HG03060 (cell line): ENCODE measurements around the gene EID2.

Source experiments
- ATAC-seq: cut with Tn5 transposase; IDR thresholded peaks from one replicate; pipeline ENCODE4 v1.9.1; 2021; ENCODE audit warnings: low read depth, moderate number of reproducible peaks; ENCODE audit not compliant: unreplicated experiment

The EID2 gene

DNA sequence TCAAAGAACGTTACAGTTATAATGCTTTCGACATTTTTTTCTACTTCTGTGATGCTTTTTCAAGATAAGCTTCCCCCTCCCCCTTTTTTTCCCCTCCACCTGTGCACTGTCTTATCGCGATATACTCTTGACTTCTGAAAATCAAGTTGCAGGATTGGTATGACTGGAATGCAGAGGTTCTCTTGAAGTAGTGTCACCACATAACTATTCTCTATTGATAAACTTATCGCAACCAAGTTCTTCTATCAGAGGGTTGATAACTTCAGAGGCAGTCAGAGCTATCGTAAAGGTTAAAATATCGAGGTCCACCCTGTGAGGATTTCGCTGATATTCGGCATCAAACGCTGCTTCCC is 820 bp downstream of the EID2 start:
- ATAC-seq: no peak

DNA sequence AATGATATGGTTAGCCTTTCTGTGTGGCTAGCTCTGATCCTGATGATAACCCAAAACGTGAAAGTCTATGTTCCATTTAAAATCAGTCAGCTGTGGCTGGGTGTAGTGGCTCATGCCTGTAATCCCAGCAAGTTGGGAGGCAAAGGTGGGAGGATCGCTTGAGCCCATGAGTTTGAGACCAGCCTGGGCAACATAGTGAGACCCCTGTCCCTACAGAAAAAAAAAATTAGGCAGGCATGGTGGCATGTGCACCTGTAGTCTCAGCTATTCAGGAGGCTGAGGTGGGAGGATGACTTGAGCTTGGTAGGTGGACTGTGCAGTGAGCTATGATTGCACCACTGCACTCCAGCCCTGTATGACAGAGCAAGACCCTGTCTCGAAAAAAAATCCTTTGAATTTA is 6.2 kb downstream of the EID2 start:
- no peak for ATAC-seq

DNA sequence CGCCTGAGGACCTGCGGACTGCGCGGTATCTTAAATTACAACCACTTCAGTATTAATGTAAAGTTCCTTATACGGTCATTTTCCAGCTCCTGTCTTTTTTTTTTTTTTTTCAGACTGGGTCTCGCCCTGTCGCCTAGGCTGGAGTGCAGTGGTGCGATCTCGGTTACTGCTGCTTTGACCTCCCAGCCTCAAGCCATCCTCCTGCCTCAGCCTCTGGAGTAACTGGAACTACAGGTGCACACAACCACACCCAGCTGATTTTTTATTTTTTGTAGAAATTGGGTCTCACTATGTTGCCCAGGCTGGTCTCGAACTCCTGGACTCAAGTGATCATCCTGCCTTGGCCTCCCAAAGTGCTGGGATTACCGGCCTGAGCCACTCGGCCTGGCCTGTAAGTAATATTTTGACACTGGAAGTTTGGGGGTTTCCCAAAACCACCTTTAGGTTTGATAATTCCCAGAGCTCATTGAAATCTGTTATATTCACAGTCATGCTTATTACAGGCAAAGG is 6.9 kb downstream of the EID2 start:
- no peak for ATAC-seq

DNA sequence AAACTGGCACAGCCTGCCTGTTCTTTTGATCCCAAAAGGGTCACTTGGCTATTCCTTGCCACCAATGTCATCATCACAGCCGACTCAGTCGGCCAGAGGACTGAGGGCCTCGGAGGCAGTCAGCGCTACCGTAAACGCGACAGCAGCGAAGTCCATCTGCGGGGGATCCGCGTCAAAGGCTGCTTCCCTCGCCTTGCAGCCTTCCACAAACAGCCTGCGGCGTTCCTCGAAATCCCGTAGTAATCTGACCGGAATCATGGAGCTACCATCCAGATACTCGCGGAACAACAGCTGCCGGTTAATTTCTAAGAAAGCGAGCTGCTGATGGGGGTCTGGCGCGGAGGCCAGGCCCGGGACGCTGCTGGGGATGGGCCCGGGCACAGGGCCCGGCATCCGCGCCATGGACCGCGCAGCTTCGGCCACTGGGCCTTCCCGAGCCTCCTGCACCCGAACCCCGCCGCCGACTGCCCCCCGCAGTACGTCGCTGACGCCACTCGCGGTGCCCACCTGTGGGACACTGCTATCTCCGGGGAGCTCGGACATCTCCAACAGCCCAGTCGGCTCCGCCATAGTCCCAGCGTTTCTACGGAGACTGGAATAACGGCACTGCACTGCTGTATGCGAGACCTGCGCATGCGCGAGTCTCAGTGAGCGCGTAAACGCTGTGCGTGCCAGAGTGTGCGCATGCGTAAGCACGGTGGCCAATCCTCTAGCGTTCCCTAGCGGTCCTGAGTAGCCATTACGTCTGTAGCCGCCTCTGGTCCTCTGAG is 7.5 kb downstream of the EID2 start, which contains the start of gene EID2B:
EID2B (minus strand) TSS at position 620 of the 770 bp plus-strand sequence; CDS start at position 570, 50 bp downstream.
- ATAC-seq: peak; percentile 91

DNA sequence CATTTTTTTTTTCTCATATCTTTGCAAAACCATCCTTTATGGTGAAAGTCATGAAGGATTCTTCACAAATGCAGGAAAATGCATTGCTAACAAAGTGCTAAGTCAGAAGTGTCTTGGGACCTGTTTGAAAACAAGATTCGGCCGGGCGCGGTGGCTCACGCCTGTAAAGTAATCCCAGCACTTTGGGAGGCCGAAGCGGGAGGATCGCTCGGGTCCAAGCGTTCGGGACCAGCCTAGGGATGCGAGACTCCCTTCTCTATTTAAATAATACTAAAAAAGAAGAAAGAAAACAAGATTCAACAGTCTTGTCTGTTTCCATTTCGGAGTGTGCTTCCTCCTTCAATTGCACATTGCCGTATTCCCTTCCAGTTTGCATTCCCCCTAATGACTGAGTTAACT is 8.1 kb downstream of the EID2 start:
- no peak for ATAC-seq

DNA sequence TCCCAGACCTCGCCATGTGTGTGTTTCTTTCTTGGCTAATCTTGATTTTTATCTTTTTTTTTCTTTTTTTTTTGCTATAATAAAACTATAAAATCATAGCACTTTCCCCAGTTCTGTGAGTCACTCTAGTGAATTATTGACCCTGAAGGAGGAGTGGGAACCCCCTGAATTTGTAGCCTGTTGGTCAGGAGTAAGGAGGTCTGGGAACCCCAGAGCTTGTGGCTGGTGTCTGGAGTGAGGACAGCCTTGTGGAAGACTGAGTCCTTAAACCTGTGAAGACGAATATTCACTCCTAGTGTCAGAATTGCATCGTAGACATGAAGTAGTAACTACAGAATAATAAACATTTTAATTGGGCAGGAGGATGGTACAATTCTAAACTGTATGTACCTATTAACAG is 14.8 kb downstream of the EID2 start:
- no peak for ATAC-seq

DNA sequence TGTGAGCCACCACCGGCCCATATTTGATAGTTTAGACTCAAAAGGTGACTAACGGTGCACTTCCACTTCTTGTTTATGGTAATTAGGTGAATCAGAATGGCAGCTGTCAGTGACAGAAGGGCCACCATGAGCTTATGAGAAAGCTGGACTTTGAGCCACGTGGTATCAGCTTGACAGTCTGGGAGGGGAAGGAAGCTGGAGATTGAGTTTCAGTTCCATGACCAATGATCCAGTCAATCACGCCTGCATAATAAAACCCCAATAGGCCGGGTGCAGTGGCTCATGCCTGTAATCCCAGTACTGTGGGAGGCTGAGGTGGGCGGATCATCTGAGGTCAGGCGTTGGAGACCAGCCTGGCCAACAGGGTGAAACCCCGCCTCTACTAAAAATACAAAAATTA is 15.5 kb downstream of the EID2 start:
- no peak for ATAC-seq

DNA sequence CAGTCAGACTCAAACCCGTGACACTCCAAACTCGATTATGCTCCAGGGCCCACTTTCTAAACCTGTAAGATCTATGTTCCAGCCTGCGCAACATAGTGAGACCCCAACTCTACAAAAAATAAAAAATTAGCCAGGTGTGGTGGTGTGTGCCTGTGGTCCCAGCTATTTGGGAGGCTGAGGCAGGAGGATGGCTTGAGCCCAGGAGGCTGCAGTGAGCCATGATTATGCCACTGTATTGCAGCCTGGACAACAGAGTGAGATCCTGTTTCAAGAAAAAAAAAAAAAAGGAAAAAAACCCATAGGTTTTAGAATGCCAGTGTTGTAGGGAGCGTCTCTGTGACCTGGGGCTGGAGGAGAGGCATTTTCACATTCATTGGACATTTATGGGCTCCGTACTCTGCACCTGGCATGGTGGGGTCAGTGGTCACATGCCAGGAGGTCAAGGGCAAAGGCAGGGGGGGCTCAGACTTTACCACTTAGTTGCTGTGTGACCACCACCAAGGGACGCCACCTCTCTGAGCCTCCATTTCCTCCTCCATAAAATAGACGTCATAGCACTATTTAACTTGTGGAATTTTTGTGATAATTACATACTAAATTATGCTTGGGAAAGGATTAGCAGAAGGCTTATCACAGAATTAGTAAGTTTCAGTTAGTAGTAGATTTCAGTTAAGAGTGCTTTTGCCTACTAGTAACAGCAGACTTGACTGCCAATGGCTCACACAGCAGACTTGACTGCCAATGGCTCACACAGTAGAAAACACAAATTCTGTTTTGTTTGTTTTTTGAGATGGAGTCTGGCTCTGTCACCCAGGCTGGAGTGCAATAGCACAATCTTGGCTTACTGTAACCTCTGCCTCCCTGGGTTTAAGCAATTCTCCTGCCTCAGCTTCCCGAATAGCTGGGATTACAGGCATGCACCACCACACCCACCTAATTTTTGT is 19.1 kb downstream of the EID2 start:
- no peak for ATAC-seq

DNA sequence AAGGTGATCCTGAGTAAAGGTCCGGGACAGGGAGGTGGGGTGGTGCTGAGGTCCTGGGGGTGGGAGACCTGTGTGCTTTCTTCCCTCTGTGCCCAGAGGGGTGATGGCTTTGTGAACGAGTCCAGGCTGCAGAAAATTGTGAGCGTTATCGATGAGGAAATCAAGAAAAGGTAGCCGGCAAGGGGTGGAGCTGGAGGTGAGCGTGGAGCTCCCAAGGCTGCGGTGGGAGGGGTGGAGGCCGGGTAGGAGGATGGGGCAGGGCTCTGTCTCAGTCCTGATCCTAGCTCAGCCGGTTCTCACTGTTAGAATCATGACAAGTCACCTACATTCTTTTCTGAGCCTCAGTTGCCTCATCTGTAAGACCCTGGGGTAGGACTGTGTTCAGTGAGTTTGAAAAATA is 21.0 kb downstream of the EID2 start:
- no peak for ATAC-seq

DNA sequence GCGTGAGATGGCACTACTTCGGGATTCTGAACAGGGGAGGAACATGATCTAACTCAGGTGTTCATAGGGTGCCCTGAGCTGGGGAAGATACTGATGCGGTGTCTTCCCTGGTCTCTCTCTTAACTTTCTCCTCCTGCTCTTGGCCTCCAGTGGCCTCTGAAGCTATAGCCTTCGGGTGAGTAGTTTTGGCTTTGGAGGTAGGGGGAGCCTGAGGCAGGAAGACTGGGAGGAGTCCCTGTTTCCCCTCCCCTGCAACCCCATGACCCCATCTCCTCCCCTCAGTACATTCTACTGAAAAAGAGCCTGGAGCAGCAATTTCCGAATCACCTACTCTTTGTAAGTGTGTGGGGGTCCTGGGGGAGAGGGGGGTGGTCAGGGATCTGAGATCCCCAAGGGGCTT is 21.5 kb downstream of the EID2 start:
- no peak for ATAC-seq

DNA sequence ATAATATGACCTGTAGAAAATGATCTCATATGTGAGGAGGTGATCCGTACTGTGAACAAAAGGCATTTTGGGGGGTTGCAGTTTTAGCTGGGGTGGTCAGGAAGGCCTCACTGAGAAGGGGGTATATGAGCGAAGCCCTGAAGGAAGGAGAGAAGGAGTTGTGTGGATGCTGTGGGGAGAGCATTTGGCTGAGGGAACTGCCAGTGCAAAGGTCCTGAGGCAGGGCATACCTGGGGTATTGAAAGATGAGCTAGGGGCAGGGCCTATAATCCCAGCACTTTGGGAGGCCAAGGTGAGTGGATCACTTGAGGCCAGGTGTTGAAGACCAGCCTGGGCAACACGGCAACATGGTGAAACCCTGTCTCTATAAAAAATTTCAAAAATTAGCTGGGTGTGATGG is 22.5 kb downstream of the EID2 start:
- ATAC-seq: no peak

DNA sequence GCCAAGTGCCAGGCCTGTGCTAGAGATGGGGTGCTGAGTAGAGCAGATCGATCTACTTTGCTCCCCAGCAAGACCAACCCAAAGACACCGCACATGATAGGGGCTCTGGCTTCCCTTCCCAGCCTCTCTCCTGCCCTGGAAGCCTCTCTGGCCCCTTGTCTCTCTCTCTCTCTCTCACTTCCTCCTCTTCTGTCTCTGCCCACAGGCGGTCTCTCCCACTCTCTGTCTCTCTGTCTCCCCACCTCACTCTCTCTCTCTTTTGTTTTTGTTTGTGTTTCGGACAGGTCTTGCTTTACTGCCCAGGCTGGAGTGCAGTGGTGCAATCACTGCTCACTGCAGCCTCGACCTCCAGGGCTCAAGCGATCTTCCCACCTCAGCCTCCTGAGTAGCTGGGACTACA is 23.7 kb downstream of the EID2 start:
- ATAC-seq: no peak

DNA sequence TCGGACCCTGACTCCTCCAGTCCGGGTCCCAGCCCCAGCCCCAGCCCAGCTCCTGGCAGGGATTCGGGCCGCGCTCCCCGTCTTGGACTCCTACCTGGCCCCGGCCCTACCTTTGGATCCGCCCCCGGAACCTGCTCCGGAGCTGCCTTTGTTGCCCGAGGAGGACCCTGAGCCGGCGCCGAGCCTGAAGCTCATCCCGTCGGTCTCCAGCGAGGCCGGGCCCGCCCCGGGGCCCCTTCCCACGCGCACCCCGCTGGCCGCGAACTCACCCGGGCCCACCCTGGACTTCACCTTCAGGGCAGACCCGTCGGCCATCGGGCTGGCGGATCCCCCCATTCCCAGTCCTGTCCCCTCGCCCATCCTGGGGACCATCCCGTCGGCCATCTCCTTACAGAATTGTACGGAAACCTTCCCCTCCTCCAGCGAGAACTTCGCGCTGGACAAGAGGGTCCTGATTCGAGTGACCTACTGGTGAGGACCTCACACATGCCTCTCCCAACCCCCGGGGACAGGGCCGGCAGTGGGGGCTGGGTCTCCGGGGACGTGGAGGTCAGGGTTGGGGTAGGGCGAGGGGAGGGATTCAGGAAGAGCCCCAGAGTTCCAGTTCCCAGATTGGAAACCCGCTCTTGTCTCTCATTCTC is 24.3 kb downstream of the EID2 start:
- no peak for ATAC-seq

DNA sequence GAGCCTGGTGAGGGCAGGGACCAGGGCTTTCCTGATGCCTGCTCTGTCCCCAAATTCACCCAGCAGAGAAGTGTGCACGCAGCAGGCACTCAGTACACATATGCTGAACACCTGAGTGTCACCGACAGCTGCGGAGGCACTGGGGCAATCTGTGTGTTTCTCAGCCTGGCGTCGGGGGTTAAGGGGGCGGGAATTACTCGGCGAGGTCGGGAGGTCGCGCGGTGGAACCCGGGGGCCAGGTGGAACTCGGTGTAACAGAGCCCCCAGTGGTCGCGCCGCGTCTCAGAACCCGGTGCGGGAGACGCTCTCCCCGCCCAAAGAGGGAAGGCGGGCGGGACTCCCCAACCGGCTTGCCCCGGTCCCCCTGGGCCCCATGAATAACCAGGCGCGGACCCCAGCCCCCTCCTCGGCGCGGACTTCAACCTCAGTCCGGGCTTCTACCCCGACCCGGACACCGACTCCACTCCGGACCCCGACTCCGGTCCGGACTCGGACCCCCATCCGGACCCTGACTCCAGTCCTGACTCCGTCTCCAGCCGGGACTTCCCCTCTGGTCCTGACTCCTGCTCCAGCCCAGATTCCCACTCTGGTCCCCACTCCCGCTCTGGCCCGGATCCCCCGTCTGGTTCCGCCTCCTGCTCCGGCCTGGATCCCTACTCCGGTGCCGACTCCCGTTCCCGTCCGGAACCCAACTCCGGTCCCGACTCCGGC is 25.0 kb downstream of the EID2 start, which contains the start of gene SELENOV:
SELENOV (plus strand) TSS at position 300 of the 711 bp plus-strand sequence; CDS start at position 374, 74 bp downstream.
- no peak for ATAC-seq

DNA sequence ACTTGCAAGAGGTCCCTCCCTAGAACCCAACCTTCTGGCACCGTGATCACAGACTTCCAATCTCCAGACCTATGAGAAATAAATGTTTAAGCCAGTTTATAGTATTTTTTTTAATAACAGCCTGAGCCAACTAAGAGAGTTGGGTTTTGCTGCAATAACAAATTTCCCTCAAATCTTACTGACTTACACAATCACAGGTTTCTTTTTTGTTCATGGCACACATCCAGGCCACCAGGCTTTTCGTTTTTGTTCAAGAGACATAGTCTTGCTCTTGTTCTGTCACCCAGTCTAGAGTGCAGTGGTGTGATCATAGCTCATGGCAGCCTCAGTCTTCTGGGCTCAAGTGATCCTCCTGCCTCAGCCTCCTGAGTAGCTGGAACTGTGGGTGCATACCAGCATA is 27.0 kb downstream of the EID2 start:
- no peak for ATAC-seq

DNA sequence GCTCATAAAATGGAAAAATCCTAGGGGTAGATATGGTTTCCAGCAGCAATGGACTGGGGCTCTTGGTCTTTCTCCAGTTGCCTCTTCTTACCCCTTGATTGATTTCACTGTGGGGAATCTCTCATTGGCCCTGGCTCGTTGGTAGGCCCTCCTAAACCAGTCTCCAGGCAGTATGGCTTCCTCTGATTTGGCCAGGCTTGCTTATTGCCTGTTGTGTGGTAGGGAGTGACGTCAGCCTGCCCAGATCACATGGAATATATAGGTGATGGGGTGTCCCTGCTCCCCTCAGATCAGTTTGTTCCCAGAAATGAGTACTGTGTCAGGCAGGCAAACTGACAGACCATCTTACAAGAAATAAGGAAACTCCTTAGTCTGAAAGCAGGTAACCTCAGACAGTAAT is 30.7 kb downstream of the EID2 start:
- ATAC-seq: no peak

DNA sequence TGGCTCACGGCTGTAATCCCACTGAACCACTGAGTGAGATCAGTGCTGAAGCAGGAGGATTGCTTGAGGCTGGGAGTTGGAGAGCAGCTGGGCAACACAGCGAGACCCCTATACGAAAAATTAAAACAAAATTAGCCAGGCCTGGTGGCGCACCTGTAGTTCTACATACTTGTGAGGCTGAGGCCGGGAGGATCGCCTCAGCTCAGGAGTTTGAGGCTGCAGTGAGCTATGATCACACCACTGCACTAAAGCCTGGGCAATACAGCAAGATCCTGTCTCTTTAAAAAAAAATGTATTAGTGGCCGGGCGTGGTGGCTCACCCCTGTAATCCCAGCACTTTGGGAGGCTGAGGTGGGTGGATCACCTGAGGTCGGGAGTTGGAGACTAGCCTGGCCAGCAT is 31.3 kb downstream of the EID2 start:
- ATAC-seq: no peak

DNA sequence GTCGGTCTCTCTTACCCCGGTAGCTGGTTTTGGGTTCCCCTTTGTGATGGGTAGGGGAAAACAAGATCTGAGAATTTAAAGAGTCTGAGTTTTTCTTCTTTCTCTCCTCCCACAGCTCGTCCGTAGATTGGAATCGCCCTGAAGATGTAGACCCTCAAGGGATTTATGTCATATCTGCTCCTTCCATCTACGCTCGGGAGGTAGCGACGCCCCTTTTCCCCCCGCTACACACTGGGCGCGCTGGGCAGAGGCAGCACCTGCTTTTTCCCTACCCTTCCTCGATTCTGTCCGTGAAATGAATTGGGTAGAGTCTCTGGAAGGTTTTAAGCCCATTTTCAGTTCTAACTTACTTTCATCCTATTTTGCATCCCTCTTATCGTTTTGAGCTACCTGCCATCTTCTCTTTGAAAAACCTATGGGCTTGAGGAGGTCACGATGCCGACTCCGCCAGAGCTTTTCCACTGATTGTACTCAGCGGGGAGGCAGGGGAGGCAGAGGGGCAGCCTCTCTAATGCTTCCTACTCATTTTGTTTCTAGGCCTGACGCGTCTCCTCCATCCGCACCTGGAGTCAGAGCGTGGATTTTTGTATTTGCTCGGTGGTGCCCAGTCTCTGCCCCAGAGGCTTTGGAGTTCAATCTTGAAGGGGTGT is 32.1 kb downstream of the EID2 start:
- ATAC-seq: no peak

DNA sequence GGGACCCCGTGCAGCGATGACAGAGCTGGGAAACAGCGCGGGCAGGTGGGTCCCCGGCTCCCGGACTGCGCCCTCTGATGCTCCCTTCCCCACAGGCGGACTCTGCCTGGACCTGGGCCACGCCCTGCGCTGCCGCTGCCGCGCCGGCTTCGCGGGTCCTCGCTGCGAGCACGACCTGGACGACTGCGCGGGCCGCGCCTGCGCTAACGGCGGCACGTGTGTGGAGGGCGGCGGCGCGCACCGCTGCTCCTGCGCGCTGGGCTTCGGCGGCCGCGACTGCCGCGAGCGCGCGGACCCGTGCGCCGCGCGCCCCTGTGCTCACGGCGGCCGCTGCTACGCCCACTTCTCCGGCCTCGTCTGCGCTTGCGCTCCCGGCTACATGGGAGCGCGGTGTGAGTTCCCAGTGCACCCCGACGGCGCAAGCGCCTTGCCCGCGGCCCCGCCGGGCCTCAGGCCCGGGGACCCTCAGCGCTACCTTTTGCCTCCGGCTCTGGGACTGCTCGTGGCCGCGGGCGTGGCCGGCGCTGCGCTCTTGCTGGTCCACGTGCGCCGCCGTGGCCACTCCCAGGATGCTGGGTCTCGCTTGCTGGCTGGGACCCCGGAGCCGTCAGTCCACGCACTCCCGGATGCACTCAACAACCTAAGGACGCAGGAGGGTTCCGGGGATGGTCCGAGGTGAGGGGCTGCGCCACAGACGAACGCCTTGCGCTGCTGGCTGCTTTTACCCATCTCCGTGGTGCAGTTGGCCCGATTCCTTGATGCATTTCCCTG is 32.8 kb downstream of the EID2 start:
- no peak for ATAC-seq
